Osteoblast (primary cell): ENCODE measurements around the gene C1orf159. TPM values are rescaled to one million over a fixed set of nuclear protein-coding genes. Genes with fewer than 3 reads are reported as not detected.
A peak's percentile ranks its signal among the peaks of the same experiment; 100 is the strongest.

Source experiments
- DNase-seq: peaks from one replicate; pipeline ENCODE4 v3.0.0; 2011; ENCODE audit warnings: low spot score, mixed read lengths; ENCODE audit not compliant: insufficient read length; ENCODE audit errors: missing footprints
- H2AFZ ChIP-seq: 2 replicates; pipeline ENCODE4 v1.6.0; 2011; ENCODE audit warnings: mild to moderate bottlenecking, low read length
- H3K27ac ChIP-seq: 2 replicates; pipeline ENCODE4 v1.5.1; 2011; ENCODE audit warnings: mild to moderate bottlenecking, low read depth, low read length, moderate library complexity
- H3K27me3 ChIP-seq: 2 replicates; pipeline ENCODE4 v1.6.0; 2012; ENCODE audit warnings: mild to moderate bottlenecking, control low read depth, inconsistent platforms, low read length, moderate library complexity; ENCODE audit not compliant: insufficient read depth
- H3K36me3 ChIP-seq: 2 replicates; pipeline ENCODE4 v1.5.1; 2011; ENCODE audit warnings: mild to moderate bottlenecking, low read length, control low read depth, moderate library complexity; ENCODE audit not compliant: insufficient read depth
- H3K4me1 ChIP-seq: 2 replicates; pipeline ENCODE4 v1.5.1; 2011; ENCODE audit warnings: mild to moderate bottlenecking, low read length, control low read depth, moderate library complexity; ENCODE audit not compliant: insufficient read depth
- H3K4me2 ChIP-seq: 2 replicates; pipeline ENCODE4 v1.6.0; 2011; ENCODE audit warnings: mild to moderate bottlenecking, low read length; ENCODE audit not compliant: insufficient read depth
- H3K4me3 ChIP-seq: fragments of 200-600 bp; sonication (generic); 3 replicates; pipeline ENCODE4 v1.5.1; 2012; ENCODE audit warnings: mild to moderate bottlenecking, low read length, inconsistent platforms; ENCODE audit not compliant: insufficient read depth
- H3K79me2 ChIP-seq: 2 replicates; pipeline ENCODE4 v1.6.0; 2012; ENCODE audit warnings: mild to moderate bottlenecking, low read length, control low read depth, inconsistent platforms; ENCODE audit not compliant: insufficient read depth
- H3K9me3 ChIP-seq: 2 replicates; pipeline ENCODE4 v1.5.1; 2011; ENCODE audit warnings: low read depth, low read length, control low read depth
- H4K20me1 ChIP-seq: 2 replicates; pipeline ENCODE4 v1.6.0; 2012; ENCODE audit warnings: mild to moderate bottlenecking, low read length, control low read depth; ENCODE audit not compliant: insufficient read depth
- CTCF ChIP-seq: IDR thresholded peaks from 2 replicates; pipeline ENCODE4 v1.5.1; 2011; ENCODE audit warnings: mild to moderate bottlenecking, low read depth, low read length, moderate library complexity; ENCODE audit errors: extremely low read depth
- total RNA-seq: library from RNA; depleted of rRNA; stranded (reverse); fragments of >200 nt; gene quantifications from 2 replicates; pipeline ENCODE4 v1.2.3, GENCODE V29; 2012

C1orf159 gene
- total RNA-seq, 1 donor: 5.4 TPM

- no peaks in the 10 kb centered on the region for H3K27me3 ChIP-seq
- no peak overlapping the region for H3K4me3 ChIP-seq
- no peak overlapping the region for H2AFZ ChIP-seq
- H3K36me3 ChIP-seq: no peaks in the 10 kb centered on the region
- no peak for TF ChIP-seq CTCF
- DNase-seq: peak; percentile 82
- H3K9me3 ChIP-seq: no peaks in the 10 kb centered on the region
- H3K79me2 ChIP-seq: no peaks in the 10 kb centered on the region
- no peak overlapping the region for H3K27ac ChIP-seq
- H4K20me1 ChIP-seq: no peaks in the 10 kb centered on the region
- no peak overlapping the region for H3K4me2 ChIP-seq
- H3K4me1 ChIP-seq: no peaks in the 10 kb centered on the region
Measured at GRCh38 chr1:1090424-1091343, 25.2 kb downstream of the C1orf159 start.

GRCh38 chr1:1089731-1090423 is 26.0 kb downstream of the C1orf159 start:
- Histone ChIP-seq H3K9me3 (no peaks in the 10 kb centered on the region), H3K27ac (no peak overlapping the region), H3K27me3 (no peaks in the 10 kb centered on the region), H2AFZ (no peak overlapping the region), H3K4me1 (no peaks in the 10 kb centered on the region), H4K20me1 (no peaks in the 10 kb centered on the region), H3K4me3 (no peak overlapping the region), H3K79me2 (no peaks in the 10 kb centered on the region), H3K36me3 (no peaks in the 10 kb centered on the region), H3K4me2 (no peak overlapping the region)
- DNase-seq: peak; percentile 83
- no peak for TF ChIP-seq CTCF

- H3K4me3 ChIP-seq: no peak overlapping the region
- no peak overlapping the region for H3K4me2 ChIP-seq
Measured at GRCh38 chr1:1088801-1089680, 26.8 kb downstream of the C1orf159 start.

More at GRCh38 chr1:1088801-1089680, 26.8 kb downstream of the C1orf159 start:
- no peak overlapping the region for H3K27ac ChIP-seq
- H3K4me1 ChIP-seq: no peaks in the 10 kb centered on the region
- no peaks in the 10 kb centered on the region for H3K27me3 ChIP-seq
- H3K79me2 ChIP-seq: no peaks in the 10 kb centered on the region
- no peak overlapping the region for H2AFZ ChIP-seq
- no peaks in the 10 kb centered on the region for H3K36me3 ChIP-seq
- peak; percentile 59 for DNase-seq
- TF ChIP-seq CTCF: no peak
- no peaks in the 10 kb centered on the region for H4K20me1 ChIP-seq
- no peaks in the 10 kb centered on the region for H3K9me3 ChIP-seq
